PC-9 (cell line): ENCODE results near the gene CACNB4. TPM values are rescaled to one million over a fixed set of nuclear protein-coding genes. Genes with fewer than 3 reads are reported as not detected.

ENCODE experiments used
- BruUV-seq: library from RNA; stranded (reverse); fragments of 400-500 nt; replicated peaks from 2 replicates; lab custom pipeline; 2021; lab: Mats Ljungman, UMichigan
- CTCF ChIA-PET: fragments of 300-600 bp; sonication (Branson Sonifier 250); formaldehyde crosslinking; loops from one replicate; lab custom pipeline; 2022; ENCODE audit warnings: antibody characterized with exemption; lab: Charles Lee
- POLR2A ChIA-PET: fragments of 300-600 bp; sonication (Branson Sonifier 250); formaldehyde crosslinking; loops from one replicate; lab custom pipeline; 2022; ENCODE audit warnings: antibody characterized with exemption; ENCODE audit not compliant: unreplicated experiment; lab: Charles Lee
- DNase-seq, 2 experiments: peaks; one replicate each; pipeline versions ENCODE4 v3.0.0 to v3.0.0-alpha.2; 2015 to 2022; ENCODE audit warnings: mixed read lengths in 1 of 2
- H2AFZ ChIP-seq: fragments of 200-600 bp; sonication (generic); 2 replicates; pipeline ENCODE4 v1.8.1; 2017; ENCODE audit warnings: antibody characterized with exemption
- H3F3A ChIP-seq: fragments of 200-600 bp; sonication (generic); 2 replicates; pipeline ENCODE4 v1.8.1; 2017; ENCODE audit warnings: antibody characterized with exemption, mild to moderate bottlenecking, low read depth; ENCODE audit not compliant: insufficient read depth
- H3K27ac ChIP-seq: fragments of 200-600 bp; sonication (generic); 2 replicates; pipeline ENCODE4 v1.6.1; 2016; ENCODE audit warnings: mixed run types
- H3K27me3 ChIP-seq: fragments of 200-600 bp; sonication (generic); 2 replicates; pipeline ENCODE4 v1.6.1; 2016; ENCODE audit warnings: low read depth, mixed run types; ENCODE audit not compliant: insufficient read depth
- H3K36me3 ChIP-seq: fragments of 200-600 bp; sonication (generic); 2 replicates; pipeline ENCODE4 v1.6.1; 2016; ENCODE audit warnings: low read depth, mixed run types
- H3K4me1 ChIP-seq: fragments of 200-600 bp; sonication (generic); replicated peaks from 2 replicates; pipeline ENCODE4 v1.6.1; 2016; ENCODE audit warnings: mixed run types; ENCODE audit not compliant: insufficient read depth
- H3K4me2 ChIP-seq: fragments of 200-600 bp; sonication (generic); 2 replicates; pipeline ENCODE4 v1.6.1; 2017; ENCODE audit warnings: mixed run types
- H3K4me3 ChIP-seq: fragments of 200-600 bp; sonication (generic); 2 replicates; pipeline ENCODE4 v1.6.1; 2016; ENCODE audit warnings: mixed run types
- H3K79me2 ChIP-seq: fragments of 200-600 bp; sonication (generic); 2 replicates; pipeline ENCODE4 v1.6.1; 2017; ENCODE audit warnings: low read depth, mixed run types
- H3K9me2 ChIP-seq: fragments of 200-600 bp; sonication (generic); 2 replicates; pipeline ENCODE4 v1.8.1; 2017; ENCODE audit warnings: mild to moderate bottlenecking; ENCODE audit not compliant: insufficient read depth
- H3K9me3 ChIP-seq: fragments of 200-600 bp; sonication (generic); 2 replicates; pipeline ENCODE4 v1.8.1; 2016; ENCODE audit warnings: low read depth; ENCODE audit not compliant: insufficient read depth
- H4K20me1 ChIP-seq: fragments of 200-600 bp; sonication (generic); 2 replicates; pipeline ENCODE4 v1.8.1; 2017; ENCODE audit not compliant: insufficient read depth
- CTCF ChIP-seq: fragments of 200-600 bp; sonication (generic); conservative IDR thresholded peaks from 2 replicates; pipeline ENCODE4 v1.6.1; 2017; ENCODE audit warnings: mixed run types, antibody characterized with exemption, mild to moderate bottlenecking, moderate library complexity
- EZH2 ChIP-seq: fragments of 200-600 bp; sonication (generic); IDR thresholded peaks from 2 replicates; pipeline ENCODE4 v1.8.0; 2017; ENCODE audit warnings: antibody characterized with exemption, low read depth
- intact Hi-C: fragments of 100-400 bp; cut with micrococcal nuclease; formaldehyde crosslinking; loops from one replicate; pipeline ENCODE4 v1.10.0; 2022; ENCODE audit not compliant: unreplicated experiment
- total RNA-seq: library from RNA; stranded (reverse); gene quantifications from 2 replicates; pipeline ENCODE4 v1.2.3, GENCODE V29; 2021

CACNB4 gene
- total RNA-seq, 1 experiment from 2014 or later: 0.98 TPM

- DNase-seq: no peak
- intact Hi-C loops: no loop called here
- TF ChIP-seq EZH2: no peak
- no peak for TF ChIP-seq CTCF
- no peak overlapping the region for H3K4me2 ChIP-seq
- no peaks in the 10 kb centered on the region for H4K20me1 ChIP-seq
- H3K27me3 ChIP-seq: no peaks in the 10 kb centered on the region
- no peak overlapping the region for H3K4me3 ChIP-seq
- H3K9me3 ChIP-seq: no peaks in the 10 kb centered on the region
- CTCF ChIA-PET: no interaction called here
- no peaks in the 10 kb centered on the region for H3K4me1 ChIP-seq
- H3K36me3 ChIP-seq: no peaks in the 10 kb centered on the region
- H3K9me2 ChIP-seq: no peaks in the 10 kb centered on the region
- H2AFZ ChIP-seq: no peak overlapping the region
- no peak overlapping the region for H3K27ac ChIP-seq
- POLR2A ChIA-PET: no interaction called here
- BruUV-seq: no TSS peak
- no peaks in the 10 kb centered on the region for H3F3A ChIP-seq
- no peaks in the 10 kb centered on the region for H3K79me2 ChIP-seq
Observed at GRCh38 chr2:152078662-152079061, 20.2 kb downstream of the CACNB4 start.

GRCh38 chr2:152078023-152078422 lies 20.8 kb downstream of the CACNB4 start:
- CTCF ChIA-PET: no interaction called here
- Histone ChIP-seq H3K27me3 (no peaks in the 10 kb centered on the region), H3K36me3 (no peaks in the 10 kb centered on the region), H3K27ac (no peak overlapping the region), H3K79me2 (no peaks in the 10 kb centered on the region), H3K9me2 (no peaks in the 10 kb centered on the region), H3K4me3 (no peak overlapping the region), H3F3A (no peaks in the 10 kb centered on the region), H3K4me1 (no peaks in the 10 kb centered on the region), H4K20me1 (no peaks in the 10 kb centered on the region), H3K4me2 (no peak overlapping the region), H2AFZ (no peak overlapping the region), H3K9me3 (no peaks in the 10 kb centered on the region)
- POLR2A ChIA-PET: no interaction called here
- intact Hi-C loops: no loop called here
- DNase-seq: no peak
- no TSS peak for BruUV-seq
- TF ChIP-seq EZH2 (no peak), CTCF (no peak)

GRCh38 chr2:152075461-152076050 lies 23.3 kb downstream of the CACNB4 start:
- H3F3A ChIP-seq: no peaks in the 10 kb centered on the region
- intact Hi-C loops: no loop called here
- POLR2A ChIA-PET: no interaction called here
- no peak overlapping the region for H2AFZ ChIP-seq
- no peaks in the 10 kb centered on the region for H3K9me2 ChIP-seq
- TF ChIP-seq CTCF (no peak), EZH2 (no peak)
- no peaks in the 10 kb centered on the region for H3K79me2 ChIP-seq
- CTCF ChIA-PET: no interaction called here
- no peaks in the 10 kb centered on the region for H3K36me3 ChIP-seq
- no peaks in the 10 kb centered on the region for H3K4me1 ChIP-seq
- no peaks in the 10 kb centered on the region for H3K27me3 ChIP-seq
- H3K4me2 ChIP-seq: no peak overlapping the region
- no peaks in the 10 kb centered on the region for H3K9me3 ChIP-seq
- BruUV-seq: no TSS peak
- H4K20me1 ChIP-seq: no peaks in the 10 kb centered on the region
- H3K27ac ChIP-seq: no peak overlapping the region
- DNase-seq: no peak
- H3K4me3 ChIP-seq: no peak overlapping the region
